HepG2 (cell line): ENCODE results near the gene SUN5. TPM values are rescaled to one million over a fixed set of nuclear protein-coding genes. Genes with fewer than 3 reads are reported as not detected.

ENCODE experiments used
- AHR ChIP-seq: IDR thresholded peaks from 2 replicates; pipeline ENCODE4 v1.6.1; 2018; ENCODE audit warnings: missing genetic modification reagents, missing compliant biosample characterization
- FOSL1 ChIP-seq: sonication (generic); formaldehyde crosslinking; IDR thresholded peaks from 2 replicates; pipeline ENCODE4 v1.9.0; 2021; ENCODE audit warnings: missing genetic modification reagents, borderline replicate concordance
- FOSL2 ChIP-seq: sonication (generic); formaldehyde crosslinking; IDR thresholded peaks from 2 replicates; pipeline ENCODE4 v1.4.0; 2020; ENCODE audit warnings: missing genetic modification reagents
- FOXO1 ChIP-seq: sonication (generic); formaldehyde crosslinking; IDR thresholded peaks from 2 replicates; pipeline ENCODE4 v1.4.0; 2020; ENCODE audit warnings: missing genetic modification reagents
- KLF9 ChIP-seq: IDR thresholded peaks from 2 replicates; pipeline ENCODE4 v1.6.1; 2016; ENCODE audit warnings: low read depth
- NFIC ChIP-seq: IDR thresholded peaks from 2 replicates; pipeline ENCODE4 v1.6.1; 2012; ENCODE audit warnings: mild to moderate bottlenecking, low read length, inconsistent platforms
- NR2F2 ChIP-seq: IDR thresholded peaks from 2 replicates; pipeline ENCODE4 v1.6.1; 2012; ENCODE audit warnings: low read depth, inconsistent platforms, borderline replicate concordance
- REXO4 ChIP-seq: sonication (generic); formaldehyde crosslinking; IDR thresholded peaks from 2 replicates; pipeline ENCODE4 v1.8.0; 2022; ENCODE audit warnings: missing genetic modification reagents, mild to moderate bottlenecking, borderline replicate concordance
- RFX3 ChIP-seq: IDR thresholded peaks from 2 replicates; pipeline ENCODE4 v1.6.1; 2016; ENCODE audit warnings: missing biosample characterization, missing genetic modification reagents
- YEATS4 ChIP-seq: sonication (generic); formaldehyde crosslinking; IDR thresholded peaks from 2 replicates; pipeline ENCODE4 v1.4.0; 2020; ENCODE audit warnings: missing genetic modification reagents, borderline replicate concordance
- ZEB1 ChIP-seq: IDR thresholded peaks from 2 replicates; pipeline ENCODE4 v1.6.1; 2012; ENCODE audit warnings: mild to moderate bottlenecking, low read depth, inconsistent platforms; ENCODE audit not compliant: insufficient replicate concordance
- ZNF232 ChIP-seq: sonication (generic); formaldehyde crosslinking; IDR thresholded peaks from 2 replicates; pipeline ENCODE4 v1.4.0; 2020; ENCODE audit warnings: missing genetic modification reagents, borderline replicate concordance
- ZNF335 ChIP-seq: sonication (generic); formaldehyde crosslinking; IDR thresholded peaks from 2 replicates; pipeline ENCODE4 v1.4.0; 2020; ENCODE audit warnings: missing genetic modification reagents
- ZNF451 ChIP-seq: sonication (generic); formaldehyde crosslinking; IDR thresholded peaks from 2 replicates; pipeline ENCODE4 v1.5.0; 2020; ENCODE audit warnings: mild to moderate bottlenecking, missing genetic modification reagents
- ZNF589 ChIP-seq: sonication (generic); formaldehyde crosslinking; conservative IDR thresholded peaks from 2 replicates; pipeline ENCODE4 v1.8.0; 2022; ENCODE audit warnings: mild to moderate bottlenecking, moderate library complexity, missing genetic modification reagents
- ZNF7 ChIP-seq: IDR thresholded peaks from 2 replicates; pipeline ENCODE4 v1.6.1; 2016; ENCODE audit warnings: missing biosample characterization, missing genetic modification reagents
- polyA plus RNA-seq, 8 experiments: library from polyadenylated mRNA; depleted of rRNA in 3 of 8; stranded (reverse) in 7 of 8; unstranded in 1 of 8; fragments of >200 nt; fragmentation: Illumina TruSeq in 4 of 8; extraction: Trizol in 4 of 8; gene quantifications; 2 replicates each; pipeline versions ENCODE4 v1.2.1 to v1.2.3, GENCODE V29; 2011 to 2016; ENCODE audit warnings: low read depth in 4 of 8, missing spikeins in 1 of 8, mixed read lengths in 1 of 8; ENCODE audit not compliant: insufficient read depth in 1 of 8
- total RNA-seq, 5 experiments: library from RNA; depleted of rRNA; stranded (reverse); fragments of >200 nt; fragmentation: Illumina TruSeq; extraction: Trizol; gene quantifications; 2 replicates each; pipeline ENCODE4 v1.2.3, GENCODE V29; 2016; ENCODE audit warnings: low read depth in 1 of 5
- TF ChIP-seq, protein P1 (sequence below): sonication (generic); formaldehyde crosslinking; IDR thresholded peaks from 2 replicates; pipeline ENCODE4 v1.4.0; 2020; ENCODE audit warnings: missing genetic modification reagents
- TF ChIP-seq, protein P2 (sequence below): sonication (generic); formaldehyde crosslinking; IDR thresholded peaks from 2 replicates; pipeline ENCODE4 v1.5.0; 2020; ENCODE audit warnings: missing genetic modification reagents
- TF ChIP-seq, protein P3 (sequence below): sonication (generic); formaldehyde crosslinking; IDR thresholded peaks from 2 replicates; pipeline ENCODE4 v1.5.1; 2020; ENCODE audit warnings: missing genetic modification reagents, mild to moderate bottlenecking, borderline replicate concordance
- TF ChIP-seq, protein P4 (sequence below): sonication (generic); formaldehyde crosslinking; IDR thresholded peaks from 2 replicates; pipeline ENCODE4 v1.4.0; 2020; ENCODE audit warnings: missing genetic modification reagents, borderline replicate concordance
- TF ChIP-seq, protein P5 (sequence below): sonication (generic); formaldehyde crosslinking; IDR thresholded peaks from 2 replicates; pipeline ENCODE4 v1.8.0; 2023; ENCODE audit warnings: mild to moderate bottlenecking, missing genetic modification reagents

Gene SUN5
- total and polyA plus RNA-seq, 2 of the 13 experiments (the other 11 are each of a cell fraction or from before 2014, with no cell fraction given): not detected

DNA sequence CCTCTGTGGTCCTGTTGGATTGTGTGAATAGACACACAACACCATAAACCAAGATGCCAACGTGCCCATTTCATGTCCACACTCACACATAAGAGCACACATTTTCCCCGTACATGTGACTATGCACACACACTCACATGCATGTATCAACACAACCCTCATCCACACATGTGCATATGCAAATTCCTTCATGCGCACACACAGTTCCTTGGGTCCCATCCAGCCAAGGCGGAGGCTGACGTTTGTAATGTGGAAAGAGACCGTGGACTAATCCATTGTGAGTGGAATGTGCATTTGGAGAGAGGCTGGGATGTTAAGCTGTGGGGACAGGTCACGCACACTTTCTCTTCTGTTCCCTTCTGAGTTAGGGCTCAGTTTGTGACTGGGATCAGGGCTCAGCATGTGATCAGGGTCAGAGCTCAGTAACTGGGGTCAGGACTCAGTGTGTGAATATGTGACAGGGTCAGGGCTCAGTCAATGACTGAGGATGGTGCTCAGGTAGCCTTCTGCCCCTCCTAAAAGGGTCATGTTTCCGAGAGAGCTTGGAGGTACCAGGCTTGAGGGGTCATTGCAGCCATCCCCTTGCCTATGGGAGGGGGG lies 2.6 kb upstream of the SUN5 start (continued):
- TF ChIP-seq, protein P1, sequence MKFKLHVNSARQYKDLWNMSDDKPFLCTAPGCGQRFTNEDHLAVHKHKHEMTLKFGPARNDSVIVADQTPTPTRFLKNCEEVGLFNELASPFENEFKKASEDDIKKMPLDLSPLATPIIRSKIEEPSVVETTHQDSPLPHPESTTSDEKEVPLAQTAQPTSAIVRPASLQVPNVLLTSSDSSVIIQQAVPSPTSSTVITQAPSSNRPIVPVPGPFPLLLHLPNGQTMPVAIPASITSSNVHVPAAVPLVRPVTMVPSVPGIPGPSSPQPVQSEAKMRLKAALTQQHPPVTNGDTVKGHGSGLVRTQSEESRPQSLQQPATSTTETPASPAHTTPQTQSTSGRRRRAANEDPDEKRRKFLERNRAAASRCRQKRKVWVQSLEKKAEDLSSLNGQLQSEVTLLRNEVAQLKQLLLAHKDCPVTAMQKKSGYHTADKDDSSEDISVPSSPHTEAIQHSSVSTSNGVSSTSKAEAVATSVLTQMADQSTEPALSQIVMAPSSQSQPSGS (CRISPR knock-in tag): no peak; the same call in 1 of the 2 replicates
- no peak for TF ChIP-seq FOXO1
- TF ChIP-seq AHR (CRISPR knock-in tag): no peak
- peak; percentile 60; the same call in 1 of the 2 replicates for TF ChIP-seq NR2F2
- no peak for TF ChIP-seq NFIC
- TF ChIP-seq FOSL1 (CRISPR knock-in tag): no peak
- no peak for TF ChIP-seq RFX3
- TF ChIP-seq, protein P2, sequence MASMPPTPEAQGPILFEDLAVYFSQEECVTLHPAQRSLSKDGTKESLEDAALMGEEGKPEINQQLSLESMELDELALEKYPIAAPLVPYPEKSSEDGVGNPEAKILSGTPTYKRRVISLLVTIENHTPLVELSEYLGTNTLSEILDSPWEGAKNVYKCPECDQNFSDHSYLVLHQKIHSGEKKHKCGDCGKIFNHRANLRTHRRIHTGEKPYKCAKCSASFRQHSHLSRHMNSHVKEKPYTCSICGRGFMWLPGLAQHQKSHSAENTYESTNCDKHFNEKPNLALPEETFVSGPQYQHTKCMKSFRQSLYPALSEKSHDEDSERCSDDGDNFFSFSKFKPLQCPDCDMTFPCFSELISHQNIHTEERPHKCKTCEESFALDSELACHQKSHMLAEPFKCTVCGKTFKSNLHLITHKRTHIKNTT (CRISPR knock-in tag): no peak
- TF ChIP-seq, protein P3, sequence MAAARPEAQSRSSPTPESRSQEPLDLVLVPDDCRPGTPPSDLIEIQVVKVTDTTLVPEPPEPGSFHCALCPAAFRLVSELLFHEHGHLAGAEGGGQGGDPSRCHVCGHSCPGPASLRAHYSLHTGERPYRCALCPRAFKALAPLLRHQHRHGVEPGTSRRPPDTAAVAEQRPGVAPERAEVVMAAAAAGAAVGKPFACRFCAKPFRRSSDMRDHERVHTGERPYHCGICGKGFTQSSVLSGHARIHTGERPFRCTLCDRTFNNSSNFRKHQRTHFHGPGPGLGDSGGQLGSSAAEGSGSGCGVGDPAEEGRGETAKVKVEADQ (CRISPR knock-in tag): no peak
- 0 out of 2 replicates have a peak, but pooled peaks have one; percentile 43 for TF ChIP-seq ZNF589 (CRISPR knock-in tag)
- TF ChIP-seq REXO4 (CRISPR knock-in tag): no peak
- no peak for TF ChIP-seq KLF9 (CRISPR knock-in tag)
- TF ChIP-seq ZNF232: no peak; the same call in 1 of the 2 replicates
- TF ChIP-seq ZNF451 (CRISPR knock-in tag): no peak
- TF ChIP-seq, protein P4, sequence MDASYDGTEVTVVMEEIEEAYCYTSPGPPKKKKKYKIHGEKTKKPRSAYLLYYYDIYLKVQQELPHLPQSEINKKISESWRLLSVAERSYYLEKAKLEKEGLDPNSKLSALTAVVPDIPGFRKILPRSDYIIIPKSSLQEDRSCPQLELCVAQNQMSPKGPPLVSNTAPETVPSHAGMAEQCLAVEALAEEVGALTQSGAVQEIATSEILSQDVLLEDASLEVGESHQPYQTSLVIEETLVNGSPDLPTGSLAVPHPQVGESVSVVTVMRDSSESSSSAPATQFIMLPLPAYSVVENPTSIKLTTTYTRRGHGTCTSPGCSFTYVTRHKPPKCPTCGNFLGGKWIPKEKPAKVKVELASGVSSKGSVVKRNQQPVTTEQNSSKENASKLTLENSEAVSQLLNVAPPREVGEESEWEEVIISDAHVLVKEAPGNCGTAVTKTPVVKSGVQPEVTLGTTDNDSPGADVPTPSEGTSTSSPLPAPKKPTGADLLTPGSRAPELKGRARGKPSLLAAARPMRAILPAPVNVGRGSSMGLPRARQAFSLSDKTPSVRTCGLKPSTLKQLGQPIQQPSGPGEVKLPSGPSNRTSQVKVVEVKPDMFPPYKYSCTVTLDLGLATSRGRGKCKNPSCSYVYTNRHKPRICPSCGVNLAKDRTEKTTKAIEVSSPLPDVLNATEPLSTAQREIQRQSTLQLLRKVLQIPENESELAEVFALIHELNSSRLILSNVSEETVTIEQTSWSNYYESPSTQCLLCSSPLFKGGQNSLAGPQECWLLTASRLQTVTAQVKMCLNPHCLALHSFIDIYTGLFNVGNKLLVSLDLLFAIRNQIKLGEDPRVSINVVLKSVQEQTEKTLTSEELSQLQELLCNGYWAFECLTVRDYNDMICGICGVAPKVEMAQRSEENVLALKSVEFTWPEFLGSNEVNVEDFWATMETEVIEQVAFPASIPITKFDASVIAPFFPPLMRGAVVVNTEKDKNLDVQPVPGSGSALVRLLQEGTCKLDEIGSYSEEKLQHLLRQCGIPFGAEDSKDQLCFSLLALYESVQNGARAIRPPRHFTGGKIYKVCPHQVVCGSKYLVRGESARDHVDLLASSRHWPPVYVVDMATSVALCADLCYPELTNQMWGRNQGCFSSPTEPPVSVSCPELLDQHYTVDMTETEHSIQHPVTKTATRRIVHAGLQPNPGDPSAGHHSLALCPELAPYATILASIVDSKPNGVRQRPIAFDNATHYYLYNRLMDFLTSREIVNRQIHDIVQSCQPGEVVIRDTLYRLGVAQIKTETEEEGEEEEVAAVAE (CRISPR knock-in tag): 0 out of 2 replicates have a peak, but pooled peaks have one; percentile 37
- no peak for TF ChIP-seq YEATS4 (CRISPR knock-in tag)
- TF ChIP-seq ZNF7 (CRISPR knock-in tag): no peak
- no peak for TF ChIP-seq ZEB1
- TF ChIP-seq, protein P5, sequence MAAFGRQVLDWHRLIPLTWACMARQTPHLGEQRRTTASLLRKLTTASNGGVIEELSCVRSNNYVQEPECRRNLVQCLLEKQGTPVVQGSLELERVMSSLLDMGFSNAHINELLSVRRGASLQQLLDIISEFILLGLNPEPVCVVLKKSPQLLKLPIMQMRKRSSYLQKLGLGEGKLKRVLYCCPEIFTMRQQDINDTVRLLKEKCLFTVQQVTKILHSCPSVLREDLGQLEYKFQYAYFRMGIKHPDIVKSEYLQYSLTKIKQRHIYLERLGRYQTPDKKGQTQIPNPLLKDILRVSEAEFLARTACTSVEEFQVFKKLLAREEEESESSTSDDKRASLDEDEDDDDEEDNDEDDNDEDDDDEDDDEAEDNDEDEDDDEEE (CRISPR knock-in tag): peak; percentile 70; the same call in 1 of the 2 replicates
- TF ChIP-seq ZNF335 (CRISPR knock-in tag): no peak
- TF ChIP-seq FOSL2 (CRISPR knock-in tag): no peak
